Left hindlimb (tissue), 1 donor: ENCODE data around the gene MPST.
A peak's percentile ranks its signal among the peaks of the same experiment; 100 is the strongest.

ENCODE experiments used
- DNase-seq: peaks from one replicate; pipeline ENCODE4 v3.0.0-alpha.2; 2018

Gene MPST

DNA sequence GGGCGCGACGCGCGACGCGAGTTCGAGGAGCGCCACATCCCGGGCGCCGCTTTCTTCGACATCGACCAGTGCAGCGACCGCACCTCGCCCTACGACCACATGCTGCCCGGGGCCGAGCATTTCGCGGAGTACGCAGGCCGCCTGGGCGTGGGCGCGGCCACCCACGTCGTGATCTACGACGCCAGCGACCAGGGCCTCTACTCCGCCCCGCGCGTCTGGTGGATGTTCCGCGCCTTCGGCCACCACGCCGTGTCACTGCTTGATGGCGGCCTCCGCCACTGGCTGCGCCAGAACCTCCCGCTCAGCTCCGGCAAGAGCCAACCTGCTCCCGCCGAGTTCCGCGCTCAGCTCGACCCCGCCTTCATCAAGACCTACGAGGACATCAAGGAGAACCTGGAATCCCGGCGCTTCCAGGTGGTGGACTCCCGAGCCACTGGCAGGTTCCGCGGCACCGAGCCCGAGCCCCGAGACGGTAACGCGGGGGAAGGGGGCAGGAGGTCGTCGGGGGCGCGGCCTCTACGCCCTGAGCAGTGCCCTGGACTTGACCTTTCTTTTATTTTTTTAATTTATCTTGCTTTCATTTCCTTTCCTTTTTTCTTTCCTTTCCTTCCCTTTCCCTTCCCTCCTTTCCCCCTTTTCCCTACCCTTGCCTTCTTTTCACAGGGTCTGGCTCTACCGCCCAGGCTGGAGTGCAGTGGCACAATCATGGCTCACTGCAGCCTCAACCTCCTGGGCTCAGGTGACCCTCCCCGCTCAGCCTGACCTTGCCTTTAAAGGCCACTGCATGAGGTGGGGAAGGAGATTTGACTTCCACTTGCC, 5.0 kb downstream of the MPST start:
- DNase-seq, result no peak

DNA sequence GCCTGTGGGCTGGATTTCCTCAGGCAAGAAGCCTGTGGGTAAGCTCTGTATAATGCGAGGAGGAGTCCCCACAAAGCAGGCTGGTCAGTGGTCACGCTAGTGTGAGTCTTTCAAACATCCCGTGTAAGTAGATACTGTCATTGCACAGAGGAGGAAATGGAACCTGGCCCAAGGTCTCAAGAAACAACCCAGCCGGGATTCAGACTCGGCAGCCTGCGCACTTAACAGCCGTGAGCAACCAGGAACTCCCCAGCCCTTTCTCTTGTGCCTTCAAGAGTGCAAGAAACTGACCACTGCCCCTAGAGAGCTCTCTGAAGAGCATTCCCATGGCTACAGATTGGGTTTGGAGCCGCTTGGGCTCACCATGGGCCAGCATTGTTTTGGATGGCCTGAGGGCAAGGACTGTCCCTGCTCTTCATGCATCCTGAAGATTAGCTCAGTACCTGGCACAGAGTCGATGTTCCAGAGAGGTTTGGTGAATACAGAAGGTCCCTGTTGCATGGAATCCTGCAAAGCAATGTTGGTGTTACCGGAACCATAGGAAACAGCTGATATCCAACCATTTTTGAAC, 6.0 kb downstream of the MPST start:
- no peak for DNase-seq

DNA sequence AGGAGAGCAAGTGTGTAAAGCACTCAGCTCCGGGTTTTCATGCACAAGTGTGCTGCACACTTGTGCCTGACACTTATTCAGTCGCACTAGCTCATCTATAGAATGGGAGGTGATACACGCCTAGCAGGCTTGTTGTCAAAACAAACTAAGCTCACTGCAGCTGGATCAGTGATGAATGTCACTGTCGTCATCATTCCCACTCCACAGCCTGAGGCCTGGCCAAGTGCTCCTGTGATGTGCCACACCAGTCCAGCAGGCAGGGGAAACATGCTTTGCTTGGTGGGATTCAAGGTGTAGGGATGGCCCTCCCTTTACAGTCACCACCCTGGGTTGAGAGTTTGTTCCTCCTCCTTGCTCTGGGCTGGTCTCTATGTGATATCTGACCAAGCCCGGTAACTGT, 6.8 kb downstream of the MPST start:
- DNase-seq, result no peak

DNA sequence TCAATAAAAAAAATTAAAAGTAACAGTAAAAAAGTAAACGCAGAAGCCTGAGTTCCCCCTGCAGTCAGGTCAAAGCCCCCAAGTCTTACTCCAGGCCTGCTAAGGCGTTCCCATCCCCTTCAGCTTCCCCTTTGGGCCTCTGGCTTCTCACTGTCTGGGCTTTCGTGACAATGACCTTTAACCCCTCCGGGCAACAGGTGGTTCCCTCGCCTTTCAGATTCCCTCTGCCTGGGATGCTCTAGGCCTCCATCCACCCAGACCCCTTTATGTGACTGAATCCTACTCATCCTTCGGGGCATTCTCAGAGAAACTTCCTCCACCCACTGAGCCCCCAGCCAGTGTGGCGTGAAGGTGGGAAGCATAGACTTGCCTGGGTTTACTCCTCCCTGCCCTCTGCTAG, 8.0 kb downstream of the MPST start:
- no peak for DNase-seq

DNA sequence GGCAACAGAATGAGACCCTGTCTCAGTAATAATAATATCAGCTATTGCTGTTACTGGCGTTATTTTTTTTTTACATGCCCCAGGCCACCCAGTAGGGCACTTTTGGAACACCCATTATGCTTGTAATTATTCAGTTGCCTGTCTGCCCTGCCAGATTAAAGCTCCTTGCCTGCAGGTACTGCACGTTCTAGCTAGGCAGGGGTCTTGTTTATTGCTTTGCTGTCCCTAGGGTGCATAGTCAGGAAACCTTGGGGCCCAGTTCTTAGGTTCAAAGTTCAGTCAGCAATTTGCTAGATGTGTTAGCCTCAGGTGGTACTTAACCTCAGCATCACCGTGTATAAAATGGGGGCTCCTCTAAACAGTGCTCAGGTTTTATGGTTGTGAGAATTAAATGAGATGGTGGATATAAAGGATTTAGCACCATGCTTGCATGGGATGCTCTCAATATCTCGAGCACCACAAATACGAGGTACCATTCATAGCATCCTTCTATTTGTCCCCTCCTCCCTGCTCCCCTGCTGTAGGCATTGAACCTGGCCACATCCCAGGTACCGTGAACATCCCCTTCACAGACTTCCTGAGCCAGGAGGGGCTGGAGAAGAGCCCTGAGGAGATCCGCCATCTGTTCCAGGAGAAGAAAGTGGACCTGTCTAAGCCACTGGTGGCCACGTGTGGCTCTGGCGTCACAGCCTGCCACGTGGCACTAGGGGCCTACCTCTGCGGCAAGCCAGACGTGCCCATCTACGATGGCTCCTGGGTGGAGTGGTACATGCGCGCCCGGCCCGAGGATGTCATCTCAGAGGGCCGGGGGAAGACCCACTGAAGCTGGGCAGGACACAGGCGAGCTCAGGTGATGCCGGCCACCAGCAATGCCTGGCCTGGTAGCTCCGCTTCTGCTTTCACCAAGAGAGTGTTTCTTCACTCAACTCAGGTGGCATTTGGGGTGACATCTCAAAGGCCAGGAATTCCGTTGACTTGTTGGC, 9.4 kb downstream of the MPST start:
- DNase-seq, result no peak

DNA sequence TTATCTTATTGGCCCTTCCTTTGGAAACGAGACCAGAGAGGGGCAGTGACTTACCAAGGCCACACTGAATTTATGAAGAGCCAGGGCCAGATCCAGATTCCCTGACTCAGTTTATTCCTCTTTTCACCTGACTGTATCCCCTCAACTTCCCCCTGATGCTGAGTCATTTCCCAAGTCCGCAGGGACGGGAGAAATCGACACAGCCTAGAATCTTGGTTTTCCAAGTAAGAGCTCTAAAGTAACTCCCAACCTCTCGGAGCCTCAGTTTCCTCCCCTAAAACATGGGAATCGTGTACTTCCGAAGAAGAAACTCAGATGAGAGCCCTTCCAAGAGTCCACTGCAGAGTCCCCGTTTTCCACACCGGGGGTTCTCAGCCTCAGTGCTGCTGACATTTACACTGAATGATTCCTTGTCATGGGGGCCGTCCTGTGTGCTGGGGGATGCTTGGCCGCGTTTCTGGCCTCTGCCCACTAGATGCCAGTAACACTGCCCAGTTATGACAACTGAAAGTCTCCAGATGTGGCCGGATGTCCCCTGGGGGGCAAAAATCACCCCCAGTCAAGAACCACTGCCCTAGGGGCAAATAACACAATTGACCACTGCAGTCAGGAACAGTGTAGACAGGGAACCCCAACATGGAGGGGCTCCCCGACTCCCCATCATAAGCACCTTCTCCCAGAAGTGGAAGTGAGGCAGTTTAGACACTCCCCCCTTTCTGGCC, 11.2 kb downstream of the MPST start:
- DNase-seq, result no peak

DNA sequence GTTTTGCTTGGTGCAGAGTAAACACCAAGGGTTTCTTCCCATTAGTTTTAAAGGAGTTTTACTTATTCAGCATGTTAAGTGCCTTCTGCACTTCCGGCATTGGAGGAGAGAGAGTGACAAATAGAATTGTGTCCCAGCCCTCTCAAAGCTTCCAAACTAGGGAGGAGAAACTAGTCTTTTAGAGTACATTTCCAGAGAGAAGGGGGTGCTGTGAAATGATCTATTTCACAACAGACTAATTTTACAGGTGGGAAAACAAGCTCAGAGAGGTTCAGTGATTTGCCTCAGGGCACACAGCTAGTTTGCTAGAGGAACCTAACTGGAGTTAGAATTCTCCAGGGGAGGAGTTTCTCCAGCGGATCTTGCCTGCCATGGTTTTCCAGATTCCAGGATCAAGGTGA, 12.6 kb downstream of the MPST start:
- no peak for DNase-seq

DNA sequence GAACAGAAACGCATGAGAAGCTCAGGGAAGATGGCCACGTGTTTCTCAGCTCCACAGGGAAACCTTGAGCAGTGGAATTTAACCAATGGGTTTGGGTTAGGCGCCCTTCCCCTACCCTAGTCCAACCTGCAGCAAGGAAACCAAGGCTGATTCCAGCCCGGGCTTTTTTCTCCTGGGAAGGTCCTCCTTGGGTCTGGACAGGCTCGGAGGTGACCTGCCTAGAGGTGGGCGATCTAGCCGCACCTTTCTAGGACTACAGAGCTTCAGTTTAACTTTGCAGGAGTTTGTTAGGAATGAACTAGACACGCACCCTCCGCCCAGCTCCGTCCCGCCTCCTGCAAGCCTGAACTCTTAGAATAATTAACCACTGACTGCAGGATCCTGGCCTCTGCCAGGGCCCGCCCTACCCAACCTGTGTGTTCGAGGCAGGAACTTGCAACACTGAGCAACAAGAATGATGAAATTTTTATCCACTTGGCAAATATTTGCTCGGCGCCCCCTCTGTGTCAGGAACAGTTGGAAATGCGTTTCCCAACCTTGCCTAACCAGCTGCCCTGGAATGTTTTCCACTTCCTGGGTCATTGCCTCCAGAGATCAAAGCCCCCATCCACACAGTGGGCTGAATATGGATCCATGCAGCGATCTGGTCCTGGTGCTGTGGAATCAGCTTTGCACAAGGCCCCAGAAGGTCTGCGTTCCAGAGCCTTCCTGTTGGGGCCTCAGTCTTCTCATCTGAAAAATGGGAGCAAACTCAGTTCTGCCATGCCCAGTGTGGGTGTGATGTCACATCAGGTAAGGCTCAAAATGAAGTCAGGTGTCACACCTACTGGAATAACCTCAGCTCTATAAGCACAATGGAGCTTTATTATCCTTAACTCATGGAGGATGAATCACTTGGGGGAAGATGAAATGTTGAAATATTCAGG, 13.3 kb downstream of the MPST start:
- no peak for DNase-seq

DNA sequence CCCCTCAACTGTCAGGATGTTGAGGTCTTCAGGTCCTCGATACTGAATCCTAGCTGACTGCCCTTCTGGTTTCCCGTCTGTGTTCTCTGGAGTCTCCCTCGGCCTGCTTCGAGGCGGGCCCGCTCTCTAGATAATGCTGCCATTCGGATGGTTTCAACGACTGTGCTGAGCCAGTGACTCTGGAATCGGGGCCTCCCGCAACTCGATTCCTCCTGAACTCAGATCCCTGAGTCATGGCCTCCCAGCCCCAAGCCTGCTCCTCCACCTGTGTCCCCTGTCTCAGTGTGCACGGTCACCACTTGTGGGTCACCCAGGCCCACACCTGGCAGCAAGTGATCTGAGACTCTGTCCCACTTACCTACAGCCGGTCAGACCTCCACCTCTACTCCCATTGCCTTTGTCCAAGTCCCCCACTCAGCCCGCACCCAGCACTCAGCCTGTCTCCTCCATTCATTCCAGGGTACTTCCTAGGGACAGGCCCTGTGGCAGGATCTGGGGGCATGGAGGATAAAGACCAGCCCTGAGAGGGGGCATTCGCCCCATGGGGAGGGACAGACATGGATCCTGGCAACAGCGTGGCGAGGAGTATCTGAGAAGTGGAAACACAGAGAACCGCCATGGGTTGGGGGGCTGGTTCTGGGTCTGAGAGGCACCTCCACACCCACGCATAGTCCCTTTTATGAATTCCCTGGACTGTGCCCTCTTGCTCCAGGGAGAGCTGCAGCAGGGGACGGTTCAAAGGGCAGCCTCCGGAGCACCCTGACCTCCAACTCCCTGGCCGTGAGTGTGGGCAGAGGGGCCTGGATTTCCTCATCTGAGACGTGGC, 14.3 kb downstream of the MPST start:
- no peak for DNase-seq

DNA sequence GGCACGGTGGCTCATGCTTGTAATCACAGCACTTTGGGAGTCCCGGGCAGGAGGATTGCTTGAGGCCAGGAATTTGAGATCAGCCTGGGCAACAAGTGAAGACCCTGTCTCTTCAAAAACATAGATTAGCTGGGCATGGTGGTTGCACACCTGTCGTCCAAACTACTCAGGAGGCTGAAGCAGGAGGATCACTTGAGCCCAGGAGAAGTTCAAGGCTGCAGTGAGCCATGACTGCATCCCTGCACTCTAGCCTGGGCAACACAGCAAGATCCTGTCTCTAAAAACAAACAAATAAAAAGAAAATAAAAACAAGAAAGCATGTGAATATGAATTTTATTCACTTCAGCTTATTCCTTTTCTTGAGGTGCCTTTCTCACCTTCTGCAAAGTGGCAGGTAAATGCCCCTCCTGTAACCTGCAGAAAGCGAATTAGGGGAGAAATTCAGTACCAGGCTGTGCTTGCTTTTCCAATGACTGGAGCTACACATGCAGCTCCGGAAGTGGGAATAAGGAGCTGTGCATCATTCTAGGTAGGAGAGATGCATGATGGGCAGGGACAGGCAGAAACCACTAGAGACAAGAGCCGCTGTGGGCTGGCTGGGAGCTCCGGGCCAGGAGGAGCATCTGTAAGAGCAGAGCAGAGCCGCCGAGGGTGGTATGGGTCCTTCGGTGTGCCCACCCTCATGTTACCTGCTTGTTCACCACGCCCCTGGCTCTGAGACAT, 17.3 kb downstream of the MPST start:
- DNase-seq, result no peak

DNA sequence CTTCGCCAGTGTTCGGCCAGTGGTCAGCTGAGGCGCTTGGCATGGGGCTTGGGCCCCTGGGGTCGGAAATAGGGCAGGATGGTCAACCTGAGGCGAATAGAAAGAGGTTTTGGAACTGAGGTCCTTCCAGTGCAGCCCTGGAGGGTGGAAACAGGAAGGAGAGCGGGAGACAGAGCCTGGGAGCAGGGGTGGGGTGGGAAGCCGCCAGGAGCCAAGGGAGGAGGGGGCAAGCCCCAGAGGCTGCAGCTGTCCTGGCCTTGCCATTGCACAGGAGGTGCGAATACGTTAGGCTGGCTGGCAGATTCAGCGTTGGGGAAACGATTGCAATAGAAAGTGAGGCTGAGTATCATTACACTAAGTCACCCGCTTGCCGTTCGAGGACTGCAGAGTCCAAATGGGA, 18.1 kb downstream of the MPST start:
- DNase-seq, result no peak

DNA sequence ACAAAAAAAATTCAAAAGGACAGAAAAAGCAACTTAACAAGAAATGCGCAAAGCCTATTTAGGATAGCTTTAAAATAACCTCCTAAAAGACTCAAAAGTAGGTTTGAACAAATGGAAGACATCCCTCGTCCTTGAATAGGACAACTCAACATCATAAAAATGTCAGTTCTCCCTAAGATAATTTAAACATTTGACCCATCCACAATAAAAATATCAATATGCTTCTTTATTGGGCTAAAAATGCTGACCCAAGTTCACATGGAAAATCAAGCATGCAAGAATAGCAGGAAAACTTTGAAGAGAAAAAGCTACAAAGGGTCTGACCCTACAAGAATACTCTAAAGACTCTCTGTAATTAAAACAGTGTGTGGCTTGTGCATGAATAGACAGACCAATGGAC, 19.9 kb downstream of the MPST start:
- no peak for DNase-seq

DNA sequence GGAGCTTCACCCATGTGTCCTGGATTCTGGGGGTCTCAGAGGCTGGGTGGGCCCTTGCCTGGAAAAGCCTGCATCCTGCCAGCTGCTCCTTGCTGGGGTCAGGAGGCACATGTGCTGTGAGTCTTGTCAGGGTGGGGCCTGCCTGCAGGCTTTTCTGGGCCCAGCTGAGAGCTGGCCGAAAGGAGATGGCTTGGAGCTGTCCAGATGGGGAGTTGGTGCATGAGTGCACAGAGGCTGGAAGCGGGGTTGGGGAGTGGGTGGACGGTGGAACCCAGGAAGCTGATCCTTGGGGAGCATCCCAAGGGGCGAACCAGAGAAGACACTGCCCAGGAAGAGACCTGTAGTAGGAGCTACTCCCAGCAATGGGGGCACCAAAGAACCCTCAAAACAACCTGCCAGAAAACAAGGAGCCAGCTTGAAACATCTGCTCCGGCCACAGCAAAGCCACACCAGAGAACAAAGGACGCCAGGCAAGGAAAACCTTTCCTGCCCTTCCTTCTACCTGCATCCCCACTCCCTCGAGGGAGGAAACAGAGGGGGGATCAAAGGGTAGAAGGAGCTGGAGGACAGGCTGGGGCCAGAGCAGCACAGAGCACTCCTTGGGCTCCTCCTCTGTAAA, 23.8 kb downstream of the MPST start:
- peak; percentile 19 for DNase-seq

DNA sequence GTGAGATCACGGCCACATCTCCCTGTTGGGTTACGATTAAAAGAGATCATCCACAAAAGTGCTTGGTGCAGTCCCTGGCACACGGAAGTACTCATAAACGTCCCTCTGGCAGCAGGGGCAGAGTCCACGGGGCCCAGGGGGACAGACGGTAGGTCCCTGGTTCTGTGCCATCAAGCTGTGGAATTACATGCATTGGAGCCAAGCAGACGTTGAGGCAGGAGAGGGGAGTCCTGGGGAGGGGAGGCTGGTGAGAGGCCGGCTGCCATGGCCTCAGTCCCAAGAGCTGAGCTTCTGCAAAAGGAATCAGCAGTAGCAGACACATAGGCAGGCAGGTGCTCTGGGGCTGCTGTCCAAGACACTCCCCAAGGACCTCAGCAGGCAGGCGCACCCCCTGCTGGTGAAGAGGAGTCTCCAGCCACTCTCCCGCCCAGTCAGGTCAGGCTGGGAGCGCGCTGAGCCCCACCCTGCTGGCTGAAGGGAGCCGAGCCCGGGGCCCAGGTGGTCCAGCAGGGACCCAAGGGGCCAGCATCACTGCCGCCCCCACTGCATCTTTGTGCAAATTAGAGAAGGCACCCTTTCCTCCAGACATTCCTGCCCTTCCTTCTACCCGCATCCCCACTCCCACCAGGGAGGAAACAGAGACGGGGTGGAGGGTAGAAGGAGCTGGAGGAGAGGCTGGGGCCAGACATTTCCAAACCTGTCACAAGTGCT, 24.4 kb downstream of the MPST start:
- peak; percentile 47 for DNase-seq

DNA sequence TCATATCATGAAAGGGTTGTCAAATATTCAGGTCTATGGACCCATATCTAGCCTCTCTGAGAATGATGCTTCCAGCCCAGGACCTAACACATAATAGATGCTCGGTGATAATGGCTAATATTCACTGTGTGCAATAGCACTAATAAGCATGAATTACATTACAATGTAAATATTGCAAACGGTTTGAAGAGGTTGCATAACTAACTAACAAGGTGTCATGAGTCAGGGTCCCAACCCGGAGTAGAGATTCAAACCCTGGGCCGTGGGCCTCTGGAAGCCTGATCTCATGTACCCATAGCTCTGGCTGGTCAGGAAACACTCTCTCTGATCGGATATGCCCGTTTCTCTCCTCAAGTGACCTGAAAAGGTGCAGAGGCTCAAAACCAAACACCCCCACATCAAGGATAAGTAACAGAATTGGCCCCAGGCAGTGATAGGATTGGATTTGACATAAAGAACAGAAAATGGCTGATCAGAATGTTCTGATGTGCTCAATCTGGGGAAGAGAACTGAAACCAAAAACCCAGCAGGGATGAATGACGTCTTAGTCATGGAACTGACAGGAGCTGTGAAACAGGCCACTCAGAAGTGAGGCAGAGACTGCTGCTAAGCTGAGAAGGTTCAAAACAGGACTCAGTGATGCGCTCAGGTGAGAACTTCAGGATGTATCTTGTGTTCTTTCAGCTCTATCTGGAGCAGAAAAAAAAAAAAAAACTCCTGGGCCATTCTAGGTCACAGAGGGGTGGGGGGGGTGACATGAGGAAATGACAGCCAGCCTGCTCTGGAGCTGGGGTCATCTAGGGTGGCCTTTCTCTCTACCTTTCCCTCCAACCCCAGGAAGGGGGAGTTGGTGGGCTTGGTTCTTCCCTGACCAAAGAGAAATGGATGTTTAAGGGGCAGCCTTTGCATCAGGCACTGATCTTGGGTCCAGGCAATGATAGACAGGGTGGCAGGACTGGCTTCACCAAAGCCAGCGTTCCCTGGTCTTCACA, 25.4 kb downstream of the MPST start:
- peak; percentile 16 for DNase-seq

DNA sequence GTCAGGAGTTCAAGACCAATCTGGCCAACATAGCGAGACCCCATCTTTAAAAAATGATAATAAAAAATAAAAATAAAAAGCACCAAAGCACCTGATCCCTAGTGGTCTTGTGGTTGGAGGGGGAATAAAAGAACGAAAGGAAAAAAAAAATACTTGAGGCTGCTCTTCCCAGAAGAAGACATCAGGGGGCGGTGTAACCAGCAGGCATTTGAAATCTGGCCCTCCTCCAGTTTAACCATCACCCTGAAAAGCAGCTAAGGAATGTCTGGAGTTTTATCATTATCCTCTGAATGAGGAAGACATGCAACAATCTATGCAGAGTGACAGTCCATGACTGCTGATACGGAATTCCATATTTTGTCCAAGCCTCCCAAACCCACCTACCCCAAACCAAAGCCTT, 26.4 kb downstream of the MPST start:
- DNase-seq, result peak; percentile 13

DNA sequence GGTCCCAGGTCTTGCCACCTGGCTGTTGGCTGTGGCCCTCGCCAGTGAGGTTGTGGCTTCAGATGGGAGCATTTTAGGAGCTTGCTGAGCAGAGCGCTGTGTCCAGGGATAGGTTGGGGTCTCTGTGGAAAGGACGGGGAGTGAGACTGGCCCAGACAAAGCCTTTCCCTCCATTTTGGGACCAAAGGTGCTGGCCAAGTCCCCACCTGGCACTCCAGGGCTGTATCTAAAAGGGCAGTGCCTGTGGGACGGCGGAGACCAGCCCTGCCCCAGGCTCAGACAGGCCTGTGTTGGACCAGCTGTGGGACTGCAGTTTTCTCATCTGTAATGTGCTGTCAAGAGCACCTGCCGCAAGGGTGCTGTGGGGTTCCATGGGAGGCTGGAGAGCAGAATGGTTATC, 27.0 kb downstream of the MPST start:
- DNase-seq, result no peak

DNA sequence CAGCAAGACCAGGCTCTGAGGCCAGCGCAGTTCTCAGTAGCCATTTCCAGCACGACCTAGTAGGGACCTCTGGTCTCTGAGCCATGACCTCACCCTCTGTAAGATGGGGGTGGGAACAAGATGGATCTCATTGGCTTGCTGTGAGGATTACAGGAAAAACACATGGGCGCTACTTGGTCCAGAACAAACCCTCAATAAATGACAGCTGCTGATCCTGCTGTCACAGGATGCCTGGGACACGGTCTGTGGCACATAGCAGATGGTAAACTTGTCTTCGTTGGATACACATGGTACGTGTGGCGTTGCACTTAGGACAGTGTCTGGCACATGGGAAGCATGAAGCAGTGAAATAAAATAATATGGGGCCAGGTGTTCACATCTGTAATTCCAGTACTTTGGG, 27.5 kb downstream of the MPST start:
- DNase-seq, result peak; percentile 8
